RWPE2 (cell line): ENCODE measurements around the gene DOC2A.

Experiments
- ATAC-seq: fragments of 200-7000 bp; cut with Tn5 transposase; 3 replicates; pipeline ENCODE4 v1.9.1; 2021; ENCODE audit warnings: low read depth
- DNase-seq: peaks from one replicate; pipeline ENCODE4 v3.0.0-alpha.2; 2020; ENCODE audit warnings: low spot score
- H3K27ac ChIP-seq: fragments of 450-650 bp; 2 replicates; pipeline ENCODE4 v1.5.1; 2017; ENCODE audit warnings: mild to moderate bottlenecking; ENCODE audit not compliant: poor library complexity, severe bottlenecking
- H3K27me3 ChIP-seq: fragments of 250-450 bp; sonication (Bioruptor Pico); 2 replicates; pipeline ENCODE4 v1.5.1; 2021; ENCODE audit warnings: mild to moderate bottlenecking, moderate library complexity; ENCODE audit not compliant: insufficient read depth, poor library complexity, severe bottlenecking
- H3K36me3 ChIP-seq: fragments of 250-450 bp; sonication (Bioruptor Pico); 2 replicates; pipeline ENCODE4 v1.5.1; 2020; ENCODE audit warnings: low read depth, mild to moderate bottlenecking, moderate library complexity
- H3K4me1 ChIP-seq: fragments of 250-450 bp; sonication (Bioruptor Pico); 2 replicates; pipeline ENCODE4 v1.5.1; 2021; ENCODE audit warnings: mild to moderate bottlenecking, moderate library complexity; ENCODE audit not compliant: insufficient read depth, poor library complexity, severe bottlenecking
- H3K4me3 ChIP-seq: fragments of 250-450 bp; sonication (Bioruptor Pico); 2 replicates; pipeline ENCODE4 v1.5.1; 2021; ENCODE audit warnings: mild to moderate bottlenecking, moderate library complexity; ENCODE audit not compliant: severe bottlenecking
- H3K9me3 ChIP-seq: fragments of 250-450 bp; sonication (Bioruptor Pico); 2 replicates; pipeline ENCODE4 v1.5.1; 2021; ENCODE audit warnings: mild to moderate bottlenecking, moderate library complexity; ENCODE audit not compliant: severe bottlenecking
- CTCF ChIP-seq: fragments of 450-650 bp; IDR thresholded peaks from one replicate; pipeline ENCODE4 v1.5.1; 2017; ENCODE audit warnings: mild to moderate bottlenecking, moderate library complexity; ENCODE audit not compliant: poor library complexity, severe bottlenecking

The DOC2A gene

GRCh38 chr16:29993903-29994599, 16.8 kb downstream of the DOC2A start:
- peak overlapping the region; percentile 89 for H3K27ac ChIP-seq
- no peak overlapping the region for H3K4me3 ChIP-seq
- H3K4me1 ChIP-seq, result peaks cover 5% of the 10 kb centered on the region

GRCh38 chr16:29993191-29993902, 17.5 kb downstream of the DOC2A start:
- Histone ChIP-seq H3K27ac (peak overlapping the region; percentile 89), H3K9me3 (no peaks in the 10 kb centered on the region), H3K4me1 (peaks cover 5% of the 10 kb centered on the region), H3K36me3 (peaks cover 35% of the 10 kb centered on the region), H3K4me3 (no peak overlapping the region), H3K27me3 (no peaks in the 10 kb centered on the region)
- TF ChIP-seq CTCF, result no peak
- DNase-seq, result no peak
- no peak for ATAC-seq

More at GRCh38 chr16:29993903-29994599, 16.8 kb downstream of the DOC2A start:
- ATAC-seq (no peak), DNase-seq (no peak)
- peaks cover 31% of the 10 kb centered on the region for H3K36me3 ChIP-seq
- no peaks in the 10 kb centered on the region for H3K27me3 ChIP-seq
- no peak for TF ChIP-seq CTCF
- no peaks in the 10 kb centered on the region for H3K9me3 ChIP-seq

GRCh38 chr16:29992344-29992967, 18.4 kb downstream of the DOC2A start:
- DNase-seq (no peak), ATAC-seq (no peak)
- Histone ChIP-seq H3K4me3 (no peak overlapping the region), H3K9me3 (no peaks in the 10 kb centered on the region), H3K4me1 (peaks cover 5% of the 10 kb centered on the region), H3K36me3 (peaks cover 43% of the 10 kb centered on the region), H3K27me3 (no peaks in the 10 kb centered on the region), H3K27ac (no peak overlapping the region)
- TF ChIP-seq CTCF, result no peak

GRCh38 chr16:29991571-29991904, 19.3 kb downstream of the DOC2A start:
- Histone ChIP-seq H3K9me3 (no peaks in the 10 kb centered on the region), H3K4me3 (no peak overlapping the region), H3K27me3 (no peaks in the 10 kb centered on the region), H3K4me1 (peaks cover 5% of the 10 kb centered on the region), H3K36me3 (peaks cover 46% of the 10 kb centered on the region), H3K27ac (no peak overlapping the region)
- DNase-seq, result no peak
- ATAC-seq, result no peak
- no peak for TF ChIP-seq CTCF
